ENCODE measurements around the gene AMH. TPM values are rescaled to one million over a fixed set of nuclear protein-coding genes. Genes with fewer than 3 reads are reported as not detected.

Gene AMH
- polyA plus RNA-seq, 3 donors = 0.12 TPM; not detected in 2

DNA sequence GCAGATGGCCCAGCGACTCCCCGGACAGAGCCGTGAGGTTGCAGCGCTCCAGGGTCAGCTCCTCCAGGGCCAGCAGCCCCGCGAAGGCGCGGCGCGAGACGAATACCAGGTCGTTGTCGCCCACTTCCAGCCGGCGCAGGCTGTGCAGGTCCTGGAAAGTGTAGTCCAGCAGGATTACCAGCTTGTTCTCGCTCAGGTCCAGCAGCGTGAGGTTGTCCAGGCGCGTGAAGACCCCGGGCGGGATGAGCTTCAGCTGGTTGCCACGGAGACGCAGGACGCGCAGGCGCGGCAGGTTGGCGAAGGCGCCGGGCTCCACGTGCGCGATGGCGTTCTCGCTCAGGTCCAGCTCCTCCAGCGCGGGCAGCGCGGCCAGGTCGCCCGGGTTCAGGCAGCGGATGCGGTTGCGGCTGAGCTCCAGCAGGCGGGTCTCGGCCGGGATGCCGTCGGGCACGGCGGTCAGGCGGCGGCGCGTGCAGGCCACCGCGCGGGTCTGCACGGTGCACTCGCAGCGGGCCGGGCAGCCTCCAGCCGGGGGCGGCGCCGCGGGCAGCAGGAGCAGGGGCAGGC is 42.1 kb downstream of the AMH start:
- Histone ChIP-seq H2AFZ (ENCODE audit: insufficient read depth, low read depth, low read length, poor library complexity, severe bottlenecking) (no peak overlapping the region), H3K4me3 (replicated peaks in 1 of 3; ENCODE audit: low read depth in 2 of 3, low read length in 3 of 3) (peak overlapping the region; percentile 38 to 82 (median 58)), H3K9me3 (replicated peaks in 1 of 2; ENCODE audit: control insufficient read depth in 1 of 2, insufficient read depth in 1 of 2, low read length in 2 of 2) (no peaks in the 10 kb centered on the region), H3K79me2 (ENCODE audit: insufficient read depth, low read length) (peaks cover 43% of the 10 kb centered on the region), H3K9ac (ENCODE audit: insufficient read depth, low read length, poor library complexity, severe bottlenecking) (peak overlapping the region; percentile 92), H3K27me3 (ENCODE audit: control insufficient read depth in 2 of 2, insufficient read depth in 2 of 2, low read length in 2 of 2) (no peaks in the 10 kb centered on the region), H3K4me2 (replicated peaks; ENCODE audit: extremely low read depth, low read length, poor library complexity, severe bottlenecking) (peak overlapping the region; percentile 85), H3K27ac (ENCODE audit: low read depth in 1 of 2, low read length in 2 of 2) (peak overlapping the region in 1 of 2 donors; percentile 96), H3K4me1 (ENCODE audit: control insufficient read depth in 1 of 2, insufficient read depth in 2 of 2, low read length in 2 of 2) (peaks cover 52 to 80% of the 10 kb centered on the region in 2 donors), H3K36me3 (replicated peaks in 1 of 2; ENCODE audit: control insufficient read depth in 1 of 2, insufficient read depth in 2 of 2, low read length in 2 of 2) (peaks cover 20 to 36% of the 10 kb centered on the region in 2 donors), H4K20me1 (ENCODE audit: insufficient read depth, low read length) (peaks cover 59% of the 10 kb centered on the region)
- DNase-seq = no peak
- peak overlapping the region in 2 of 7 donors; percentile 81 to 96 for H3K27ac Mint-ChIP-seq
- H3K36me3 Mint-ChIP-seq = peaks cover 28 to 48% of the 10 kb centered on the region in 2 donors
- H3K27me3 Mint-ChIP-seq (ENCODE audit: low read depth in 3 of 3) = peaks cover 2 to 13% (median 11%) of the 10 kb centered on the region in 3 donors
- H3K9me3 Mint-ChIP-seq = peaks cover 0 to 3% (median 0%) of the 10 kb centered on the region in 7 donors
- H3K4me3 Mint-ChIP-seq = peak overlapping the region; percentile 84 to 87
- H3K4me1 Mint-ChIP-seq = peaks cover 71% of the 10 kb centered on the region
- TF ChIP-seq, protein P1, sequence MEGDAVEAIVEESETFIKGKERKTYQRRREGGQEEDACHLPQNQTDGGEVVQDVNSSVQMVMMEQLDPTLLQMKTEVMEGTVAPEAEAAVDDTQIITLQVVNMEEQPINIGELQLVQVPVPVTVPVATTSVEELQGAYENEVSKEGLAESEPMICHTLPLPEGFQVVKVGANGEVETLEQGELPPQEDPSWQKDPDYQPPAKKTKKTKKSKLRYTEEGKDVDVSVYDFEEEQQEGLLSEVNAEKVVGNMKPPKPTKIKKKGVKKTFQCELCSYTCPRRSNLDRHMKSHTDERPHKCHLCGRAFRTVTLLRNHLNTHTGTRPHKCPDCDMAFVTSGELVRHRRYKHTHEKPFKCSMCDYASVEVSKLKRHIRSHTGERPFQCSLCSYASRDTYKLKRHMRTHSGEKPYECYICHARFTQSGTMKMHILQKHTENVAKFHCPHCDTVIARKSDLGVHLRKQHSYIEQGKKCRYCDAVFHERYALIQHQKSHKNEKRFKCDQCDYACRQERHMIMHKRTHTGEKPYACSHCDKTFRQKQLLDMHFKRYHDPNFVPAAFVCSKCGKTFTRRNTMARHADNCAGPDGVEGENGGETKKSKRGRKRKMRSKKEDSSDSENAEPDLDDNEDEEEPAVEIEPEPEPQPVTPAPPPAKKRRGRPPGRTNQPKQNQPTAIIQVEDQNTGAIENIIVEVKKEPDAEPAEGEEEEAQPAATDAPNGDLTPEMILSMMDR (IDR thresholded peaks at IDR 0.05) = no peak
- intact Hi-C loops (cut with micrococcal nuclease) = no loop called here
- 42% methylated on average over 58 of the region's 67 CpGs for WGBS (ENCODE audit: insufficient coverage)

GRCh38 chr19:2294687-2295335 is 45.7 kb downstream of the AMH start:
- Mint-ChIP-seq H3K4me1 (peaks cover 48% of the 10 kb centered on the region), H3K36me3 (peaks cover 28 to 44% of the 10 kb centered on the region in 2 donors), H3K27ac (peak overlapping the region in 2 of 7 donors; percentile 16 to 41), H3K4me3 (no peak overlapping the region), H3K9me3 (peaks cover 0 to 3% (median 0%) of the 10 kb centered on the region in 7 donors), H3K27me3 (ENCODE audit: low read depth in 3 of 3) (peaks cover 0 to 17% (median 8%) of the 10 kb centered on the region in 3 donors)
- Histone ChIP-seq H3K4me1 (ENCODE audit: control insufficient read depth in 1 of 2, insufficient read depth in 2 of 2, low read length in 2 of 2) (peaks cover 22 to 50% of the 10 kb centered on the region in 2 donors), H3K36me3 (replicated peaks in 1 of 2; ENCODE audit: control insufficient read depth in 1 of 2, insufficient read depth in 2 of 2, low read length in 2 of 2) (peaks cover 20 to 36% of the 10 kb centered on the region in 2 donors), H3K79me2 (ENCODE audit: insufficient read depth, low read length) (peaks cover 43% of the 10 kb centered on the region), H3K27ac (ENCODE audit: low read depth in 1 of 2, low read length in 2 of 2) (no peak overlapping the region), H3K9me3 (replicated peaks in 1 of 2; ENCODE audit: control insufficient read depth in 1 of 2, insufficient read depth in 1 of 2, low read length in 2 of 2) (no peaks in the 10 kb centered on the region), H3K9ac (ENCODE audit: insufficient read depth, low read length, poor library complexity, severe bottlenecking) (no peak overlapping the region), H4K20me1 (ENCODE audit: insufficient read depth, low read length) (peaks cover 74% of the 10 kb centered on the region), H2AFZ (ENCODE audit: insufficient read depth, low read depth, low read length, poor library complexity, severe bottlenecking) (no peak overlapping the region), H3K4me3 (replicated peaks in 1 of 3; ENCODE audit: low read depth in 2 of 3, low read length in 3 of 3) (no peak overlapping the region), H3K27me3 (ENCODE audit: control insufficient read depth in 2 of 2, insufficient read depth in 2 of 2, low read length in 2 of 2) (no peaks in the 10 kb centered on the region), H3K4me2 (replicated peaks; ENCODE audit: extremely low read depth, low read length, poor library complexity, severe bottlenecking) (peak overlapping the region; percentile 50)
- 52% methylated on average over 26 of the region's 26 CpGs for WGBS (ENCODE audit: insufficient coverage)
- intact Hi-C loops (cut with micrococcal nuclease) = no loop called here
- DNase-seq = no peak
- TF ChIP-seq, protein P1 (IDR thresholded peaks at IDR 0.05) = no peak

All from CD14-positive monocyte (primary cell).